NCI-H2107 treated with DMSO at 0.1 percent for 48 hours (cell line): ENCODE data around the gene SELENOS.

ENCODE experiments used
- DNase-seq: peaks from one replicate; lab custom pipeline; 2025; ENCODE audit not compliant: unreplicated experiment; lab: John Stamatoyannopoulos, UW

The SELENOS gene

DNA sequence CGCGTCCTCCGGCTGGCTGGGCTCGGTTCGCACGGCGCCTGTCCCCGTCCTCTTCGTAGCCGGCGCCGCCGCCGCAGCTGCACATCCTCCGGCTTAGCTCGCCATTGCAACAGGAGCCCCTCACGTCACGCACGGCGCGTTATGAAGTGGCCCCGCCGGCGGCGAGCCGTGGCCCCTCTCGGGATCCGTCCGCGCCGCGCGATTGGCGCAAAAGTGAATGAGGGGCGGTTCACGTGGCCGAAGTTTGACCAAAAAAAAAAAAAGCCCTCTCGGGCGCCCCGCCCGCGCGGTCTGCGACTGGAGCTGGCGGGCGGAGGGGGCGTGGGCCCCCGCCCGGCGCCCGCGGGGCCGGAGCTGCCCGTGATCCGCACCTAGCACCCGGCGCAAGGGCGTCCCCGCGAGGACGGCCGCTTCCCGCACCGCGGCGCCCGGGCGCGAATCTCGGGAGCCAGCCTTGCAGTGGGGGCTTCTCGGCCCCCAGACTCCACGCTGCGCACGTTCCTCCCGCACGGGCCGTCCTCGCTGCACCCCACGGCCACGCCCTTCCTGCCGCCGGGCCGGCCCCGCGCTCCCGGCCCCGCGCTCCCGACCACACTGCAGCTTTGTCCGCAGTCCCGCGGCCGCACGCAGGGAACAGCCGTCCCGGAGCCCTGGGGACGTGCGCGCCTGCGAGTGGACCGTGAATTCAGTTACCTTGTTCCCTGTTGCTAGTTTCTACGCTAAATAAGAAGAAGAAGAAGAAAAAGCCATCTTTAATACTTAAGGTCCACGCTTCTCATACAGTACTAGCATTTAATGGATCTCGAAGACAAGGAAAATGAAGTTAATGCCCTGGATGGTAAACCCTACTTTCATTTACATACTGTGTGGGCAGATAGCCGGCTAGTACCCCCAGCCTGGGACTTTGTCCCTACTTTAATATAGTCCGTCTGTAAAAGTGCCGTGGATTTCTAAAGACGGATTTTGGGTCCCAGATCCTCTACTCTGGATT lies 25.2 kb downstream of the SELENOS start, which contains the start of gene CHSY1:
CHSY1 (minus strand) TSS at position 219 of the 991 bp plus-strand sequence. CDS start 592 bp downstream, outside the sequence.
- peak; percentile 5 for DNase-seq

- DNase-seq: peak; percentile 4
Measured at GRCh38 chr15:101250873-101251829, 26.1 kb downstream of the SELENOS start.

DNA sequence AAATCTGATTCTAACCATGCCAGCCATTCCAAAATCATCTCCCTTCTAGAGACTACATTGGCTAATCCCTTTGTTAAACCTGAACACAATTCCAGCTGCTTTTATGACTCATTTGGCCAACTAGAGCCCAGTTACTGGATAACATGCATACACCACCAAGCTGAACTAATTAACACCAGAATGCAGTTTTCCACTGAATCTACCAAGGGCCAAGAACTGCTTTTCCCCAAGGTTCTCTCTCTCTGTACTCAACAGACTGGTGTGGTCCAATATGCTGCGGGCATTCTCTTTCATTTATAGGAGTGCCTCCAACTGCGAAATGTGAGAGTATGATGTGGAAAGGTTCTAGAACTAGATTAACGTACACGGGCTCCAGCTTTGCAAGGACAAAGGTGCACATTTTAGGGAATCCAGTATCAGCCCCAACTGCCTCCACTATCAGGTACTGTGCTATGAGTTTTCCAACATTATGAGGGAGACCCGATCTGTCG lies 26.9 kb downstream of the SELENOS start:
- DNase-seq: peak; percentile 7

DNA sequence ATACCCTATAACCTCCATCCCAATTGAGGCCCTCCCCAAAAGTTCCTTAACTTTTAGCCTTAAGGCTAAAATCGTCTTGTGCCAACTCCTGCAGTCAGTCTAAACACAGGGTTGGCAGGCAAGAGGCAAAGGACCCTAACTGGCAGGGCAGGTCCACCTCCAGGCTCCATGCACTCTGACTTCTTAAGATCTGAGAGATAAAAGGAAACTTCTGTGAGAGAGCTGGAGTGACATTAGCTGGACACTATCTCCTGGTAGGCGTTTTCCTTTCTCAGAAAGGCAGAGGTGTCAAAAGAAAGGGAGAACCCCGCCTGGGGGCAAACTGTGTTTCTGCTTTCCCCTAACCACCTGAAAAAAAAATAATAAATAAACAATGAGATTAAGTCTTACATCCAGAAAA lies 29.0 kb downstream of the SELENOS start:
- no peak for DNase-seq

DNA sequence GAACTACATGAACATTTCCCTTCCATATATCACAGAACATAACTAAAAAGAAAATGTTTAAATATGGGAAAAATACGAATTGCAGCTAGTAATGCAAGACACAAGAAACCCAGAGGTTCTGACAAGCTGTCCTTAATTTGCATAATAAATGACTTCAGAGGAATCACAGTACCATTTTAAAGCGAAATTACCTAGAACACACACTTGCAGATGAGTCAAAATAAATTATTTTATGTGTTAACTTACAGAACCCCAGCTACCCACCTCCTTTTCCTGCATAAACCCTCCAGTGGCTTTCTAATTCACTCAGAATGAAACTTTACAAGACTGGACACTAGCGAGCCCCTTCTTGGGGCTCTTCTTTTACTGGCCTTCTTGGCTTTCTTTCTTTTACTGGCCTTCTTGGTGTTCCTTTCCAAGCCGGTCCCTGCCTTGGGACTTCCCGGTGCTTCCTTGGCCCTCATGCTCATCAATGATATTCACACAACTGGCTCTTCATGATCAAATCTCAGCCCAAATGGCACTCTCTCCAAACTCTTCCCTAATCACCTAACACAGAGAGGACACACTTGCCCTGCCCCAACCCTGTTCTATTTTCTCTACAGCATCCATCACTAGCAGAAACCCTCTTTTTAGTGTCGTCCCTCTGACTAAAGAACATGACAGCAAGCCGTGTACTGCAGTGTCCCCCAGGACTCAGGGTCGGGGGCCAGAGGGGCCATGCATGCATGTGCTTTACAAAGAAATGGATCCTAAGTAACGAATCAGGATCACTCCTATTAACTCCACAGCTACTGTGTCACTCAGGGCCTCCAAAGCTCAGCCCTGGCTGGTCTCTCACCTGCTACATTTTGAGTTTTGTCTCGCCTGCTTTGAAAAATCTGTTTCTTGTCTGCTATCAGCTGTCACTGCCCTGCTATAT lies 30.2 kb downstream of the SELENOS start:
- DNase-seq: no peak

GRCh38 chr15:101246391-101246790 lies 30.9 kb downstream of the SELENOS start:
- DNase-seq: no peak

DNA sequence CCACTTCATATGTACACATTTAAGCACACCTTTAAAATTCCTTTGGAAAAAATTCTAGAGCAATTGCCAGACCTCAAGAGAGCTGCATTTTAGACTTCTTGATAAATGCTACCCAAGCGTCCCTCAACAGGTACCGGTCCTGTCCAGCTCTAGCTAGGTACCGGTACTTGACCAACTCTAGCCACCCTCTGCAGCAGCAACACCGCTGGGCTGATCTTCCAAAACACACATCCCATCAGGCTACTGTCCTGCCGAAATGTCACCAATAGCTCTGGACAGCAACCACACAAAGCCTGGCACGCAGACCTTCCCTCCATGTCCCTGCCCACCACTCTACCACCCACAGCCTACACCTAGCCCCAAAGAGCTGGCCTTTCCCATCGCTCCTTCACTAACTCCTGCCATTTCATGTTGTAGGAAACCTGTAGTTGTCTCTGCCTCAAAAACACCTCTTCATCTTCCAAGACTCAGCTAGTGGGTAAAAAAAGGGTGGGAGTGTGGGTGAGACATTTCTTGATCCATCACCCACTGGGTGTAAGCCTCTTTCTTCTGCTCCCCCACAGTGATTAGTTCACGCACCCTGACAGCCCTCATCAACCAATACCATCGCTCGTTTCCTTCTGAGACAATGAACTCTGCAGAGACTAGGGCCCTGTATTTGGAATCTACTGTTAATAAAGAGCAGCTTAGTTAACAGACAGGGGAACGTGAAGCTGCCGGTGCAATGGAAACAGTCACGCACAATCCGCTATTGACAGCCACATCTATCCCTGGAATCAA lies 32.2 kb downstream of the SELENOS start:
- no peak for DNase-seq

GRCh38 chr15:101244036-101244781 lies 33.1 kb downstream of the SELENOS start:
- DNase-seq: no peak

DNA sequence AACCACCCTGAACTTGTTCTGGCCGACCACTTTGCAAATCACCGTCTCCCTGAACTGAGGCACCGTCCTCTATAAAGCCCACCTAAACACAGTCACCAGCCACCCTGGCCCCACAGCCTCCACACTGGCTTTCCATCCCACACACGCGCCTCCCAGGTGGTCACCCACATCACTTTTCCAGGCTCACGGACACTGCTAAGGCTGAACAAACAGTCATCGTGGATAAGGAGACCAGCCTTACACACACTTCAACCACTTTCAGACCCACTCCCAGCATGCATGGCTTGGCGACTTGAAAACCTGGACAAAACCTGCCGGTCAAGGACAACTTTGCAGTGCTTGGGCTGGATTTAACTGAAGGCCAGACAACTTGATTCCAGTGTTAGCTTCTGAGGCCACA lies 33.9 kb downstream of the SELENOS start:
- no peak for DNase-seq

GRCh38 chr15:101242999-101243336 lies 34.3 kb downstream of the SELENOS start:
- no peak for DNase-seq

DNA sequence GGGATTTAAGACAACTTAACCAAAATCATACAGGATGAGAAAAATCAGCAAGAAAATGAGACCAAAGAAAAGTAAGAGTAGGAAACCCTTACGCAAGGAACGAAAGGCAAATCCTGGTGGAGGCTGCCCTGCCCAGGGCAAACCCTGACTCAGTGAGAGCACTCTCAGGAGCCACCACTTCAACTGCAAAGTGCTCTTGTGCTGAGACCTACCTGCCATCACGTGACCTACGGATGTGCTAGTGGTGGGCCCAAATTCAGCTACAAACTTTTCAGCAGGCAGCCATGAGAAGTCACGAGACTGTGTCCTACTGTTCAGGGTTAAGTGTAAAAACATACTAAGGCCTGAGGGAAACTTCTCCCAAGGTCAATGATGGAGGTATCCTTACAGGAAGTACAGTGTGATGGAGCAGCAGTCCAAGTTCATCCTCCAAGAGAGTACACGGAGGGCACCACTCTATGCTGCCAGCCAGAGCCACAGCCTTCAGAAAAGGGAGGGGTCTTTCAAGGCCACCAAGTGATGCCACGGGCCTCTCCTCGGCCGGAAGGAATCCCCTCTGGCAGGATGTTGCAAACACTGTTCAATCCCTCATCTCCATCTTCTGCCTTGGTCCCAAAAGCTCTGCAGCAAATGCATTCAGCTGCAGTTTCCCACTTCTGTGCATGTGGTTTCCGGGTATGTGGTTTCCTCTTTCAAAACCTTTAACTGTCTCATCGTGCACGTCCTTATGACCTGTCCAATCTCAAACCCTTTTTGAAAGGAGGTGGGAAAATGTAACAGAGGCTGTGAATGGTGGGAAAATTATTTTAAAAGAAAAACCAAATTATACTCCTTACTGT lies 34.9 kb downstream of the SELENOS start:
- peak; percentile 6 for DNase-seq

DNA sequence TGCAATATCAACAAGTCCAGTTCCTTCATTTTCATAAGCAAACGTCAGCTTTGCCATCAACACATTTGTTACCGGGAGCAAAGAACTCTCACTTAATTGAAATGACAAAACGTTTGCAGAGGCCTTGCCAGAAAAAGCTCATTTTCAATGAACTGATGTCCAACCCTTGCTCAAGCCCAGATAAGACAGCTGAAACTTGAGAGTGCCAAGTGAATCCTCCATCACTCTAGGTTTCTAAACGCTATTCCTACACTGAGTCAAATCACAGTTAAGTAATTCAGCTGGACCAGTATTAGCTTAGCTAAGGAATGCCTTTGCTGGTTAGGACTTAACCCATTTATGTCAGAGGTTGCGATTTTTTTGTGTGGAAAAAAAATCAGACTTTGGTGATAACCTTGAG lies 36.9 kb downstream of the SELENOS start:
- no peak for DNase-seq

DNA sequence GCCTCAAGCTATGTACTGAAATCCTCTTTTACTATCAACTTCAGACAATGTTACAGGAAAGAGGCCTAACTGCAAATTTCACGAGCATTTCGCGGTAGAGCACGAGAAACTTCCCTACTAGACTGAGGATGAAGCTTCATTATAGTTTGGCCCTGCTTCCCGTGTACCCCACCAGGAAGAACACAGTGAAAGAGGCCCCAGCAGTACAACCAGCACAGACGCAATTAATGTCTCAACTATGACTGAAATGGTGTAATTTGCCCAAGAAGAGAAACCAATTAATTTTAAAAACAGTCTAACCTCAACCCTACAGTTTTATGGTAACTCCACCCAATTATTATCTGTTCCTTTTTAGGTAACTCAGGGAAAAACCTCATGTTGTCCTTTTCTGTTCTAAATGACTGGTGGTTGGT lies 37.6 kb downstream of the SELENOS start:
- no peak for DNase-seq

- DNase-seq: no peak
Measured at GRCh38 chr15:101237251-101237650, 40.0 kb downstream of the SELENOS start.

GRCh38 chr15:101233651-101234280 lies 43.5 kb downstream of the SELENOS start:
- DNase-seq: no peak

DNA sequence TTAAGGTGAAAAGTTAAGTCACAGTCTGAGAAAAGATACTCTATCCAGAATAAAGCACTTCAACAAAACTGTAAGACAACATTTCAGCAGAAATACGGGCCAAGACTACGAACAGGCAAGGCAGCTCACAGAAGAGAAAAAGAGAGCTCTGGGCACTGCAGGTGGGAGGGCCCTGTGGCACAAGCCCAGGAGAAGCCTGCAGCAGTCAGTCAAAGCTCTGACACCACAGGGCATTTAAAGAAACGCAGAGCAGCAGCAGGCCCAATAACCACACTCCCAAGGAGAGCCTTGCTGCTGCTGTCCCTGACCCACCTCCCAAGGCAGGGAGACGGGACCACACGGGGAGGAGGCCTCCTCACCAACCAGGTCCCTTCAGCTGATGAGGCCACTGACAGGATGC lies 44.6 kb downstream of the SELENOS start:
- no peak for DNase-seq

DNA sequence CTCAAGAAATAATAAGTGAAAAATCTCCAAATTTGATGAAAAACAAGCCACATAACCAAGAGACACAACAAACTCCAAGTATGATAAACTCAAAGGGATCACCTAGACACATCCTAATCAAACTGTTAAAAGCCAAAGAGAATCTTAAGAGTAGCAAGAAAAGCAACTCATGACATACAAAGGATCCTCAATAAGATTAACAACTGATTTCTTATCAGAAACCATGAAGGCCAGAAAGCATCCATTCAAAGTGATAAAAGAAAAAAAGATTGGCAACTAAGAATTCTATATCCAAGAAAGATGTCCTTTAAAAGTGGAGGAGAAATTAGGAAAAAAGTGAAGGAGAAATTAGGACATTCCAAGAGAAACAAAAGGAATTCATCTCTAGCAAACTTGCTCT lies 49.0 kb downstream of the SELENOS start:
- DNase-seq: no peak
